ENCODE data around the gene NBAS.

DNA sequence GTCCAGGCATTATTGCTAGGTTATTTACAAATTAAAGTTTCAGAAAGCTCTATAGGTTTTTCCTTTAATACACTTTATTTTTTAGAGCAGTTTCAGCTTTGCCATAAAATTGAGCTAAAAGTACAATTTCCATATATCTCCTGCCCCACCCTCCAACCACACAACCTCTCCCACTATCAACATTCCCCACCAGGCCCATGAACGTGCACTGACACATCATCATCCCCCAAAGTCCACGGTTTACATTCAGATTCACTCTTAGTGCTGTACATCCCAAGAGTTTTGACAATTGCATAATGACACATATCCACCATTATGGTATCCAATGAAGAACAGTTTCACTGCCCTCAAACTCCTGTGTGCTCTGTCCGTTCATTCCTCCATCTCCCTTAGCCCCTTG lies 139.4 kb downstream of the NBAS start:
- TF ChIP-seq, protein P1, sequence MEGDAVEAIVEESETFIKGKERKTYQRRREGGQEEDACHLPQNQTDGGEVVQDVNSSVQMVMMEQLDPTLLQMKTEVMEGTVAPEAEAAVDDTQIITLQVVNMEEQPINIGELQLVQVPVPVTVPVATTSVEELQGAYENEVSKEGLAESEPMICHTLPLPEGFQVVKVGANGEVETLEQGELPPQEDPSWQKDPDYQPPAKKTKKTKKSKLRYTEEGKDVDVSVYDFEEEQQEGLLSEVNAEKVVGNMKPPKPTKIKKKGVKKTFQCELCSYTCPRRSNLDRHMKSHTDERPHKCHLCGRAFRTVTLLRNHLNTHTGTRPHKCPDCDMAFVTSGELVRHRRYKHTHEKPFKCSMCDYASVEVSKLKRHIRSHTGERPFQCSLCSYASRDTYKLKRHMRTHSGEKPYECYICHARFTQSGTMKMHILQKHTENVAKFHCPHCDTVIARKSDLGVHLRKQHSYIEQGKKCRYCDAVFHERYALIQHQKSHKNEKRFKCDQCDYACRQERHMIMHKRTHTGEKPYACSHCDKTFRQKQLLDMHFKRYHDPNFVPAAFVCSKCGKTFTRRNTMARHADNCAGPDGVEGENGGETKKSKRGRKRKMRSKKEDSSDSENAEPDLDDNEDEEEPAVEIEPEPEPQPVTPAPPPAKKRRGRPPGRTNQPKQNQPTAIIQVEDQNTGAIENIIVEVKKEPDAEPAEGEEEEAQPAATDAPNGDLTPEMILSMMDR (conservative IDR thresholded peaks at IDR 0.05 in 1 of 2, IDR thresholded peaks at IDR 0.05 in 1 of 2; ENCODE audit: low read depth in 1 of 2, low read length in 2 of 2), result no peak
- TF ChIP-seq EZH2 (IDR thresholded peaks at IDR 0.05; ENCODE audit: low read length, missing control alignments), result no peak
